ENCODE measurements around the gene GPR32. TPM values are rescaled to one million over a fixed set of nuclear protein-coding genes. Genes with fewer than 3 reads are reported as not detected.
A peak's percentile ranks its signal among the peaks of the same experiment; 100 is the strongest.

GPR32 gene
- total and polyA plus RNA-seq, 12 donors: 16.0 TPM; not detected in 11

DNA sequence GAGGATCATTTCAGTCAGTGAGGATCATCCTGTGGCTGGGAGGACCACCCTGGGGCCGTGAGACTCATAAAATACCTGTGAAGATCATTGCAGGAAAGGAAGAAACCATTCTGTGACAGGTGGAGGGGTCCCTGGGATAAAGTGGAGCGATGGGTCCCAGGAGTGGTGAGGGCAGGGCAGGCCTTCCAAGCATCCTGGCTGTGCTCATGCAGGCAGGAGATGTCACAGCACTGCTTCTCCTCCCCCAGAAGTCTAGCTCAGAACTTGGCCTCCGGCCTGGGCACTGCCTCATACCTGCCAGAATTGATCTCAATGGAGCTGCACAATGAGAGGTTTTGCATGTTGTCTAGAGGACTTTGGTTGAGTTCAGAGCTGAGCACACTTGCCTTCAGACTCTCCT is 42.2 kb downstream of the GPR32 start:
- intact Hi-C loops (cut with DNase I): no loop called here
- no peak for TF ChIP-seq POLR2A (IDR thresholded peaks at IDR 0.05)
- TF ChIP-seq, protein P1, sequence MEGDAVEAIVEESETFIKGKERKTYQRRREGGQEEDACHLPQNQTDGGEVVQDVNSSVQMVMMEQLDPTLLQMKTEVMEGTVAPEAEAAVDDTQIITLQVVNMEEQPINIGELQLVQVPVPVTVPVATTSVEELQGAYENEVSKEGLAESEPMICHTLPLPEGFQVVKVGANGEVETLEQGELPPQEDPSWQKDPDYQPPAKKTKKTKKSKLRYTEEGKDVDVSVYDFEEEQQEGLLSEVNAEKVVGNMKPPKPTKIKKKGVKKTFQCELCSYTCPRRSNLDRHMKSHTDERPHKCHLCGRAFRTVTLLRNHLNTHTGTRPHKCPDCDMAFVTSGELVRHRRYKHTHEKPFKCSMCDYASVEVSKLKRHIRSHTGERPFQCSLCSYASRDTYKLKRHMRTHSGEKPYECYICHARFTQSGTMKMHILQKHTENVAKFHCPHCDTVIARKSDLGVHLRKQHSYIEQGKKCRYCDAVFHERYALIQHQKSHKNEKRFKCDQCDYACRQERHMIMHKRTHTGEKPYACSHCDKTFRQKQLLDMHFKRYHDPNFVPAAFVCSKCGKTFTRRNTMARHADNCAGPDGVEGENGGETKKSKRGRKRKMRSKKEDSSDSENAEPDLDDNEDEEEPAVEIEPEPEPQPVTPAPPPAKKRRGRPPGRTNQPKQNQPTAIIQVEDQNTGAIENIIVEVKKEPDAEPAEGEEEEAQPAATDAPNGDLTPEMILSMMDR (IDR thresholded peaks at IDR 0.05): no peak
- H3K27ac ChIP-seq: no peak overlapping the region
- no peaks in the 10 kb centered on the region for H3K9me3 ChIP-seq (replicated peaks in 1 of 3)
- H3K27me3 ChIP-seq: no peaks in the 10 kb centered on the region
- H3K4me3 ChIP-seq: no peak overlapping the region
- no peaks in the 10 kb centered on the region for H3K4me1 ChIP-seq (replicated peaks in 1 of 2)
- no peak for DNase-seq
- H3K36me3 ChIP-seq (replicated peaks in 1 of 2): no peaks in the 10 kb centered on the region
- 69 to 71% (median 71%) methylated on average over 2 to 3 of the region's 3 CpGs; no CpG with 5 or more reads in 1 of the 4 donors for WGBS, 4 donors

GRCh38 chr19:50814883-50815282 is 44.6 kb downstream of the GPR32 start:
- Histone ChIP-seq H3K4me3 (no peak overlapping the region), H3K27ac (no peak overlapping the region), H3K4me1 (replicated peaks in 1 of 2) (peaks cover 0 to 7% of the 10 kb centered on the region in 2 donors), H3K36me3 (replicated peaks in 1 of 2) (no peaks in the 10 kb centered on the region), H3K27me3 (peaks cover 20% of the 10 kb centered on the region), H3K9me3 (replicated peaks in 1 of 3) (no peaks in the 10 kb centered on the region)
- DNase-seq: no peak
- WGBS, 4 donors: 86 to 90% (median 86%) methylated on average over 5 of the region's 5 CpGs
- intact Hi-C loops (cut with DNase I): no loop called here
- TF ChIP-seq POLR2A (IDR thresholded peaks at IDR 0.05): no peak
- TF ChIP-seq, protein P1 (IDR thresholded peaks at IDR 0.05): no peak

DNA sequence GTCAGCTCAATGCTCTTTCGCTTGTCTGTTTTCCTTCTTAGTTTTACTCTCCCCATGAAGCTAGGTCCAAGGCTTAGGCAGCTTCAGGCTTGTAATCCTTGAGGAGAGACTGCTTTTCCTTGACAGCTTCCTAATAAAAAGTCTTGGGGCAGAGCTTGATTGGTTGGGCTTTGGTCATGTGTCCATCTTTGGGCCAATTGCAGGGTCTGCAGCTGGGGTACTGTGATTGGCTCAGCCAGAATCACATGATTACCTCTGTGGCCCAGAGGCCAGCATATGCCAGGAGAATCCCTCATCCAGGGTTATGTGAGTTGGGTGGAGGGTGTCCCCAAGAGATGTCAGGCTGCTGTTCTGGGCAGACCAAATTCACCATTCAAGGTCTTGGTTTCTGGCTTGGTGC is 45.2 kb downstream of the GPR32 start:
- no peaks in the 10 kb centered on the region for H3K36me3 ChIP-seq (replicated peaks in 1 of 2)
- DNase-seq: no peak
- peaks cover 0 to 8% of the 10 kb centered on the region in 2 donors for H3K4me1 ChIP-seq (replicated peaks in 1 of 2)
- no peak overlapping the region for H3K4me3 ChIP-seq
- peaks cover 23% of the 10 kb centered on the region for H3K27me3 ChIP-seq
- H3K27ac ChIP-seq: no peak overlapping the region
- TF ChIP-seq, protein P1 (IDR thresholded peaks at IDR 0.05): no peak
- TF ChIP-seq POLR2A (IDR thresholded peaks at IDR 0.05): no peak
- WGBS, 4 donors: 97 to 100% (median 100%) methylated on average over 1 of the region's 1 CpG
- no peaks in the 10 kb centered on the region for H3K9me3 ChIP-seq (replicated peaks in 1 of 3)
- intact Hi-C loops (cut with DNase I): no loop called here

- peak; percentile 57 to 87 (median 75) for DNase-seq
Measured at GRCh38 chr19:50817941-50818858, 47.9 kb downstream of the GPR32 start.

More at GRCh38 chr19:50817941-50818858, 47.9 kb downstream of the GPR32 start:
- intact Hi-C loops (cut with DNase I): no loop called here
- 6 to 16% (median 9%) methylated on average over 17 to 52 of the region's 52 CpGs for WGBS, 4 donors
- Histone ChIP-seq H3K9me3 (replicated peaks in 1 of 3) (no peaks in the 10 kb centered on the region), H3K4me1 (replicated peaks in 1 of 2) (peaks cover 0 to 11% of the 10 kb centered on the region in 2 donors), H3K27ac (peak overlapping the region in 1 of 5 donors; percentile 52), H3K27me3 (peaks cover 31% of the 10 kb centered on the region), H3K36me3 (replicated peaks in 1 of 2) (no peaks in the 10 kb centered on the region), H3K4me3 (peak overlapping the region in 1 of 4 donors; percentile 69)
- TF ChIP-seq, protein P1 (IDR thresholded peaks at IDR 0.05): no peak
- TF ChIP-seq POLR2A (IDR thresholded peaks at IDR 0.05): no peak

All from adrenal gland (tissue), 12 donors.